WTC11 (cell line): ENCODE measurements around the gene MYOM1. TPM values are rescaled to one million over a fixed set of nuclear protein-coding genes. Genes with fewer than 3 reads are reported as not detected.

Experiments
- ATAC-seq: fragments of 200-7000 bp; cut with Tn5 transposase; 2 replicates; pipeline ENCODE4 v1.10.0; 2021; ENCODE audit warnings: mild to moderate bottlenecking, moderate library complexity
- CTCF ChIA-PET: fragments of 300-600 bp; sonication (Branson Sonifier 250); formaldehyde crosslinking; loops from one replicate; lab custom pipeline; 2021; ENCODE audit warnings: antibody characterized with exemption; lab: Charles Lee
- POLR2A ChIA-PET: fragments of 350-600 bp; sonication (Branson Sonifier 250); formaldehyde crosslinking; loops from one replicate; lab custom pipeline; 2021; ENCODE audit warnings: antibody characterized with exemption; lab: Charles Lee
- DNase-seq: peaks from one replicate; pipeline ENCODE4 v3.0.0; 2021; ENCODE audit warnings: low spot score
- H3K27ac Mint-ChIP-seq: 2 replicates; pipeline ENCODE4 v1.8.0; 2021; ENCODE audit warnings: mixed read lengths
- H3K27me3 Mint-ChIP-seq: 2 replicates; pipeline ENCODE4 v1.8.0; 2021; ENCODE audit warnings: low read depth, mild to moderate bottlenecking, moderate library complexity, mixed read lengths
- H3K36me3 Mint-ChIP-seq: 2 replicates; pipeline ENCODE4 v1.8.0; 2021; ENCODE audit warnings: mixed read lengths
- H3K4me1 Mint-ChIP-seq: 2 replicates; pipeline ENCODE4 v1.8.0; 2022; ENCODE audit warnings: mixed read lengths
- H3K4me3 Mint-ChIP-seq: 2 replicates; pipeline ENCODE4 v1.8.0; 2021; ENCODE audit warnings: mild to moderate bottlenecking, moderate library complexity, mixed read lengths
- H3K9me3 Mint-ChIP-seq: 2 replicates; pipeline ENCODE4 v1.8.0; 2021; ENCODE audit warnings: mixed read lengths
- ATF6 ChIP-seq: sonication (generic); formaldehyde crosslinking; IDR thresholded peaks from 2 replicates; pipeline ENCODE4 v1.8.1; 2023; ENCODE audit warnings: mild to moderate bottlenecking, missing genetic modification reagents
- ELF4 ChIP-seq: sonication (generic); formaldehyde crosslinking; IDR thresholded peaks from 2 replicates; pipeline ENCODE4 v1.8.1; 2022; ENCODE audit warnings: low read depth, mild to moderate bottlenecking, moderate library complexity, missing genetic modification reagents
- IRF1 ChIP-seq: sonication (generic); formaldehyde crosslinking; IDR thresholded peaks from 2 replicates; pipeline ENCODE4 v1.8.0; 2023; ENCODE audit warnings: missing genetic modification reagents
- JAZF1 ChIP-seq: fragments of 250-450 bp; sonication (Bioruptor Pico); IDR thresholded peaks from 2 replicates; pipeline ENCODE4 v1.9.0; 2021; ENCODE audit warnings: moderate library complexity, mild to moderate bottlenecking, inconsistent platforms
- MLX ChIP-seq: sonication (generic); formaldehyde crosslinking; IDR thresholded peaks from 2 replicates; pipeline ENCODE4 v1.8.1; 2023; ENCODE audit warnings: mild to moderate bottlenecking, missing genetic modification reagents, moderate library complexity
- NR1H2 ChIP-seq: sonication (generic); formaldehyde crosslinking; IDR thresholded peaks from 2 replicates; pipeline ENCODE4 v1.9.0; 2021; ENCODE audit warnings: mild to moderate bottlenecking, moderate library complexity, missing genetic modification reagents
- NR2C2 ChIP-seq: sonication (generic); formaldehyde crosslinking; IDR thresholded peaks from 2 replicates; pipeline ENCODE4 v1.8.0; 2022; ENCODE audit warnings: mild to moderate bottlenecking, missing genetic modification reagents
- RELA ChIP-seq: sonication (generic); formaldehyde crosslinking; IDR thresholded peaks from 2 replicates; pipeline ENCODE4 v1.8.1; 2022; ENCODE audit warnings: missing genetic modification reagents, mild to moderate bottlenecking, borderline replicate concordance
- RORB ChIP-seq: fragments of 250-450 bp; sonication (Bioruptor Pico); IDR thresholded peaks from 2 replicates; pipeline ENCODE4 v1.9.0; 2021; ENCODE audit warnings: mild to moderate bottlenecking
- SMAD4 ChIP-seq: sonication (generic); formaldehyde crosslinking; IDR thresholded peaks from 2 replicates; pipeline ENCODE4 v1.8.0; 2022; ENCODE audit warnings: mild to moderate bottlenecking, missing genetic modification reagents
- TEAD4 ChIP-seq: sonication (generic); formaldehyde crosslinking; IDR thresholded peaks from 2 replicates; pipeline ENCODE4 v1.8.0; 2022; ENCODE audit warnings: mild to moderate bottlenecking, missing genetic modification reagents
- ZNF121 ChIP-seq: sonication (generic); formaldehyde crosslinking; IDR thresholded peaks from 2 replicates; pipeline ENCODE4 v1.8.0; 2023; ENCODE audit warnings: missing genetic modification reagents
- ZNF138 ChIP-seq: sonication (generic); formaldehyde crosslinking; conservative IDR thresholded peaks from 2 replicates; pipeline ENCODE4 v1.8.1; 2022; ENCODE audit warnings: mild to moderate bottlenecking, moderate library complexity, missing genetic modification reagents
- ZNF416 ChIP-seq: fragments of 250-450 bp; sonication (Bioruptor Pico); IDR thresholded peaks from 2 replicates; pipeline ENCODE4 v1.9.0; 2021; ENCODE audit warnings: mild to moderate bottlenecking, inconsistent platforms
- ZNF425 ChIP-seq: fragments of 250-450 bp; sonication (Bioruptor Pico); conservative IDR thresholded peaks from 2 replicates; pipeline ENCODE4 v1.9.0; 2021; ENCODE audit warnings: mild to moderate bottlenecking
- ZNF532 ChIP-seq: fragments of 250-450 bp; sonication (Bioruptor Pico); IDR thresholded peaks from 2 replicates; pipeline ENCODE4 v1.9.0; 2021; ENCODE audit warnings: mild to moderate bottlenecking, borderline replicate concordance
- total RNA-seq: library from RNA; stranded (reverse); gene quantifications from 3 replicates; pipeline ENCODE4 v1.2.3, GENCODE V29; 2021

Gene MYOM1
- total RNA-seq, 1 experiment from 2014 or later, result 0.35 TPM

- POLR2A ChIA-PET, result no interaction called here
- peaks cover 10% of the 10 kb centered on the region for H3K27me3 Mint-ChIP-seq
- peaks cover 5% of the 10 kb centered on the region; the same call in 1 of the 2 replicates for H3K9me3 Mint-ChIP-seq
- H3K4me3 Mint-ChIP-seq, result no peak overlapping the region
- peaks cover 19% of the 10 kb centered on the region for H3K4me1 Mint-ChIP-seq
- CTCF ChIA-PET, result interaction anchor here (1.2 kb wide), 1 partner anchor 9 kb away, joined by 5 read pairs; no protein-coding TSS in a partner anchor
- no peak for DNase-seq
- H3K36me3 Mint-ChIP-seq, result no peaks in the 10 kb centered on the region
- ATAC-seq, result no peak
- no peak overlapping the region for H3K27ac Mint-ChIP-seq
- no peak for TF ChIP-seq ZNF138 (CRISPR knock-in tag)
- no peak for TF ChIP-seq ZNF121 (CRISPR knock-in tag)
- TF ChIP-seq NR1H2, result no peak
- TF ChIP-seq IRF1 (CRISPR knock-in tag), result no peak
- TF ChIP-seq JAZF1 (CRISPR knock-in tag), result no peak
- no peak for TF ChIP-seq ZNF416
- no peak for TF ChIP-seq SMAD4 (CRISPR knock-in tag)
- TF ChIP-seq MLX (CRISPR knock-in tag), result no peak
- no peak for TF ChIP-seq ZNF425 (CRISPR knock-in tag)
- TF ChIP-seq ATF6 (CRISPR knock-in tag), result no peak
- no peak for TF ChIP-seq TEAD4 (CRISPR knock-in tag)
Measured at GRCh38 chr18:3120356-3120755, 99.4 kb downstream of the MYOM1 start.

- Mint-ChIP-seq H3K4me1 (peaks cover 19% of the 10 kb centered on the region), H3K4me3 (no peak overlapping the region)
- CTCF ChIA-PET, result interaction anchor here (1.2 kb wide), 1 partner anchor 9 kb away, joined by 5 read pairs; no protein-coding TSS in a partner anchor
Measured at GRCh38 chr18:3119401-3120341, 100.1 kb downstream of the MYOM1 start.

More at GRCh38 chr18:3119401-3120341, 100.1 kb downstream of the MYOM1 start:
- no peak for DNase-seq
- no peak for ATAC-seq
- 0 out of 2 replicates have a peak, but pooled peaks cover under 1% of the 10 kb centered on the region for H3K9me3 Mint-ChIP-seq
- TF ChIP-seq RELA (CRISPR knock-in tag), result no peak
- no peak for TF ChIP-seq NR2C2 (CRISPR knock-in tag)
- no peak for TF ChIP-seq ELF4 (CRISPR knock-in tag)
- no peak for TF ChIP-seq ZNF532
- TF ChIP-seq TEAD4 (CRISPR knock-in tag), result no peak
- TF ChIP-seq RORB (CRISPR knock-in tag), result no peak
- POLR2A ChIA-PET, result no interaction called here
- peaks cover 16% of the 10 kb centered on the region for H3K27me3 Mint-ChIP-seq
- H3K36me3 Mint-ChIP-seq, result no peaks in the 10 kb centered on the region
- H3K27ac Mint-ChIP-seq, result no peak overlapping the region
